RPMI7951 (cell line): ENCODE measurements around the gene ABCA1. TPM values are rescaled to one million over a fixed set of nuclear protein-coding genes. Genes with fewer than 3 reads are reported as not detected.
"Not testable (repeated sequence)": the region's sequence is repeated elsewhere in the genome, so short reads cannot be mapped to it uniquely, and the experiment has no call there.

Experiments
- DNase-seq: peaks from one replicate; pipeline ENCODE4 v3.0.0-alpha.2; 2012; ENCODE audit warnings: low read depth
- total RNA-seq: library from RNA; depleted of rRNA; stranded (reverse); fragments of >200 nt; shearing (Covaris generic); gene quantifications from 2 replicates; pipeline ENCODE4 v1.2.3, GENCODE V29; 2014

ABCA1 gene
- total RNA-seq, 1 experiment from 2014 or later, result 20.8 TPM

GRCh38 chr9:104944871-104945270, 16.9 kb upstream of the ABCA1 start:
- DNase-seq, result no peak

DNA sequence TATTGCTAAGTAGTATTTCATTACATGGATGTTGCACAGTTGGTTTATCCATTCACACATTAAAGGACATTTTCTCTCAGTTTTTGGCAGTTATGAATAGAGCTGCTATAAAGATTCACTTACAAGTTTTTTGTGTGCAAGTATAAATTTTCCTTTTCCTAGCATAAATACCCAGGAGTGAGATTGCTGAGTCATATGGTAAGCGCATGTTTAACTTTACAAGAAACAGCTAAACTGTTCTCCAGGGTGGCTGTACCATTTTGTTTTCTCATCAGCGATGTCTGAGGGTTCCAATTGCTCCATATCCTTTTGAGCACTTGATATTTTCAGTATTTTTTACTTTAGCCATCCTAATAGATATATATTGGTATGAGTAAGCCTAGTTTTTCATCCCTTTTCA, 16.4 kb upstream of the ABCA1 start:
- DNase-seq, result peak; percentile 19

GRCh38 chr9:104941597-104941996, 13.6 kb upstream of the ABCA1 start:
- no peak for DNase-seq

- DNase-seq, result no peak
These were observed 8.3 kb upstream of the ABCA1 start for GRCh38 chr9:104936291-104936690.

GRCh38 chr9:104935501-104935810, 7.5 kb upstream of the ABCA1 start:
- not testable (repeated sequence) for DNase-seq

DNA sequence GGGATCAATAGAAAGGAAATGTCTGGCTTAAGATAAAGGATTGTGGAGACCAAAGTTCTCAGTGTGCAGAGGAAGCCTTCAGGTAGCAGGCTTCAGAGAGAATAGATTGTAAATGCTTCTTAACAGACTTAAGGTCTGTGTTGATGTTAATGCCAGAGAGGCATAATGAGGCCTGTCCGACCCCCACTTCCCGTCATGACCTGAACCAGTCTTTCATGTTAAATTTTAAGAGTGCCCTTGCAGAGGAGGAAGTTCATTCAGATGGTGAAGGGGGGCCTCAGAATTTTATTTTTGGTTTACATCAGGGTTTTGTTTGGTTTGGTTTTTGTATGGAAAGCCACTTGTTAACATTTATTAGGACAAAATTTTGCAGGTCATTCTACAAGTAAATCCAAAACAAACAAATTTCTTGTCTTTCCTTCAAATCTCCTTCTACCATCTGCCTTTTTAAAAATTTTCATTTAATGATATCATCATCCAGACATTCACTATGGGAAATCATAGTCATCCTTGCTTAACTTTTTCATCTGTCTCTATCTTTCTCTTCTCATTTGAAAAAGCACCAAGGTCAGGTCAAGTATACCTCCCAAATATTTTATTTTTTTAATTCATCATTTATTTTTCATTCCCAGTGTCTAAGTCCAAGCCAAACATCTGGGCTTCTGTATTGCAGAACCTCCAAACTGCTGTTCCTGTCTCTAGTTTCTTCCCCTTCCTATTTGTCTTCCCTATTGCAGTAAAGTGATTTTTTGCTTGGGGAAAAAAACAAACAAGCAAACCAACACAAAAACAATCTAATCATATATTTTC, 6.9 kb upstream of the ABCA1 start:
- no peak for DNase-seq

GRCh38 chr9:104933091-104933490, 5.1 kb upstream of the ABCA1 start:
- DNase-seq, result not testable (repeated sequence)

DNA sequence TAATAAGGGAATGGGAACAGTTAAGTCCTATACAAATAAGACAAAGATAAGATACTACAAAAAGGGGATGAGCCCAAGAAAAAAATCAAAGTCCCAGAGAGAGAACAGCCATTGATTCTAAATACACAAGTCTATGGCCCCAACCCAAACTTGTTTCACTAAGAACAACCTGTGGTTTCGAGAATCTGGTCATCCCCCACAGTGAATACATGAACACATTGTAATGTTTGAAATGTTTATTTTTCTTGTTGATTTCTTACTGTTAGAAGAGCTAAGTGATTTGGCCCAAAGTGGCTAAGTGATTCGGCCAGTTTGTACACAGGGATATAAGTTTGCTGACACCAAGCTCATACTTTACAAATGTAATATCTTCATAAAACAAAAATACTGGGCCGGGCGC, 3.3 kb upstream of the ABCA1 start:
- DNase-seq, result no peak

DNA sequence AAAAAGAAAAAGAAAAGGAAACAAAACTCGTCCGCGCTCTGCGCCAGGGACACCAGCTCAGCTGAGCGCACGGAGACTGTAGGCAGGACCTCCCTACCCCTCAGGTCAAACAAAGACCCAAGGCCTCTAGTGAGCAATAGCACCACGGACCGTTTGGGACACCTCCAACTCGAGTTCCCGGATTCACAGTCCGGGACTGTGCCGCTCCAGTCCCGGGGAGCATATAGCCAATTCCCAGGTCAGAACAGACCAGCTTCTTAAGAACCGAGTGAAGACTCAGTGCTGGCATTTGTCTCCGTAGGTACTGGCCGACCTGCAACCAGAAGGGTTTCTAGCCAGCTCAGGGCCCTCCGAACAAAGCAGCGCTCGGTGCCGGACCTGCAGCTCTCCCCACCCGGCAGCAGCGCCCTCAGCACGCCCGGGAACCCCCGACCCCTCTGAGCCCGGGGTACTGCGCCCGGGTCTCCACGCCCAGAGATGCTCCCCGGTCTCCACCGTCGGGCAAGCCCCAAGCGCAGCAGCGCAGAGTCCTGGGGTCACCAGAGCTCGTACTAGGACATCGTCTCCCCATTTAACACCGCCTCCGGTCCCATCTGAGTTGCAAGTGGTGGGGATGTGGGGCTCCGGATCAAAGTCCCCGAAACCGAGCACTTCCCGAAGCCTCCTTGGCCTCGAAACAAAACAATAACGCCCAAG, 591 bp downstream of the ABCA1 start:
- DNase-seq, result peak; percentile 68

- no peak for DNase-seq
These were observed 4.2 kb downstream of the ABCA1 start for GRCh38 chr9:104923740-104924139.

- DNase-seq, result no peak
These were observed 4.7 kb downstream of the ABCA1 start for GRCh38 chr9:104923289-104923688.

DNA sequence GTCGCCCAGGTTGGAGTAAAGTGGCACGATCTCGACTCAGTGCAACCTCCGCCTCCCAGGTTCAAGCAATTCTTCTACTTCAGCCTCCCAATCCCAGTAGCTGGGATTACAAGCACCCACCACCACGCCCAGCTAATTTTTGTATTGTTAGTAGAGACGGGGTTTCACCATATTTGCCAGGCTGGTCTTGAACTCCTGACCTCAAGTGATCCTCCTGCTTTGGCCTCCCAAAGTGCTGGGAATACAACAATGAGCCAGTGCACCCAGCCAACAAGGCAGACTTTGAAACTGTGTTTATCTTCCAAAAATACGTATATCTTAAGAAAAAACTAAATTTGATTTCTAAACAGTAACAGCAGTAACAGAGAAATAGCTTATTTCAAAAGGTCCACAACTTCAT, 5.2 kb downstream of the ABCA1 start:
- not testable (repeated sequence) for DNase-seq

- no peak for DNase-seq
These were observed 6.8 kb downstream of the ABCA1 start for GRCh38 chr9:104921067-104921741.

DNA sequence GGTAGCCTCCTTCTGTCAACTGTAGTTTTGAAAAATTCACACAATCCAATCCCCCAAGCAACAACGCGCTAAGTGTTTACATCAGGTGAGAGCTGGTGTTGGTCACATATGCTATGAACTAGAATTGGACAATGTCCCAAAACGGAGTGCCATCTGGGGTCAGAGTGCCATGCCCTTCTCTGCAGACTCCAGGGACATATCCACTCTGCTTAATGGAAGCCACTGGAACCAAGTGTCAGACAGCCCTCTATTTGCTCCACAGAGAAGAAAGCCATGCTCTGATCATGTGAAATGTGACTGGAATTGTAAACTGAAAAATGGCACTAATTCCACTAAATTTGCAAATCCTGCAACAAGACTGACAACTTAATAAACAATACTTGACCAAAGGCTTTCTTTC, 12.2 kb downstream of the ABCA1 start:
- no peak for DNase-seq

- DNase-seq, result no peak
These were observed 12.9 kb downstream of the ABCA1 start for GRCh38 chr9:104915049-104915448.

DNA sequence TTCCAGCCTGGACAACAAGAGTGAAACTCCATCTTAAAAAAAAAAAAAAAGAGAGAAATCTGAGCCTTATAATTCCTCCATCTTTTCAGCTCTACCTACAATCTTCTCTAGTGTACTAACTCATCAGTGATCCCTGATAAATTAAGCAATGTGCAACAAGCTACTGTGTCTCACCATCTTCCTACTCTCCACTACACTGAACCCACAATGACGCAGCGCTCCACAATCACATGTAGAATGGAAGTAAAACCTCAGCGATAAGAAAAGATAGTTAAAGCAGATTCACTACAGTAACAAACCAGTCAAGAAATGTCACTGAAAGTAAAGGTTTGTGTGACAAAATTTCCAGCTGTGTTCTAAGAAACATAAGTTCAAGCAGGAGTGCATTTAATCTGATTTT, 13.5 kb downstream of the ABCA1 start:
- DNase-seq, result no peak

DNA sequence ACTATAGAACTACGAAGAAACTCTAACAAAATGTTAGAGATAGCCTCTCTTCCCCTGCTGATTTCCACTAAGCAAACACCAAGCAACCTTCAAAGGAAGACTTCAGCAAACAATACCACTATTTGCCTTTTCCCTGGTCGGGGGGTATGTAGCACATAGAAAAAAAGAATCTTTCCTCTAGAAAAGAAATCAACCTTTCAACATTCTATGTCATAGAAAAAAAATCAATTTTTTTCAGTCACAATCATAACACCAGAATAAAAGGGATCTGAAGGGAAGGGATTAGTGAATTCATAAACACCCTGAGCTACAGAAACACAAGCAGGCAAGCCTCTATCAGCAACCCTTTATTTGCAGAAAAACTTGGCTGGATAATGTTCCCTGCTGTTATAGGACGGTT, 15.3 kb downstream of the ABCA1 start:
- no peak for DNase-seq

- peak; percentile 49 for DNase-seq
These were observed 16.8 kb downstream of the ABCA1 start for GRCh38 chr9:104911032-104911607.

DNA sequence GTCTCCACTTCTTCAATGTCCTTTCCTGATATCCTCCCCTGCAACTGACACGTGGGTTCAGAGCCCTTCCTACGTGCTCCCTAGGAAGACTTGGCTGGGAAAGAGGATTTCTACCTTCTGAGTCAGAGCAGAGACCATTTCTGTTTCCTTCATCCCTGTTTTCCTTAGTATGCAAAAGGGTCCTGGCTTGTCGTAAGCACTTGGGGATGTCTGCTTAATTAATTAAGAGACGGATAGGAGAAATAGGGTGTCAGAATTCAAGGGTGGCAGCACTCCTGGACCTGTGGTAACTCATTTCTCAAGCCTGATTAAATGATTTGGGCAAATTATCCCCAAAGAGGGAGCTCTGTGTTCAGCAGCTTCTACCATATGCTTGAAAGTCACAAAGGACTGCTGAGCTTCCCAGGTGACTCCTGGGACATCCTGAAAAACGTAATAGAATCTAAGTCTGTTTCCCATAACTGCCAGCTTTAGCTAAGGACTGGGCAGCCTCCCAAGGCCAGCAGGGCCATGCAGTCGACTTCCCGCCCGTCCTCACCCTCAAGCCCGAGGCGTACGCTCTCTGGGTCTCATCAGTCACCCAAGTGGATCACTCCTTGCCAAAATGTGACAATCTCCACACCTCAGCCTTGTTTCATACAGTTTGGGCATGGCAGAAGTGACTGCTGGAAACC, 20.5 kb downstream of the ABCA1 start:
- DNase-seq, result peak; percentile 89

DNA sequence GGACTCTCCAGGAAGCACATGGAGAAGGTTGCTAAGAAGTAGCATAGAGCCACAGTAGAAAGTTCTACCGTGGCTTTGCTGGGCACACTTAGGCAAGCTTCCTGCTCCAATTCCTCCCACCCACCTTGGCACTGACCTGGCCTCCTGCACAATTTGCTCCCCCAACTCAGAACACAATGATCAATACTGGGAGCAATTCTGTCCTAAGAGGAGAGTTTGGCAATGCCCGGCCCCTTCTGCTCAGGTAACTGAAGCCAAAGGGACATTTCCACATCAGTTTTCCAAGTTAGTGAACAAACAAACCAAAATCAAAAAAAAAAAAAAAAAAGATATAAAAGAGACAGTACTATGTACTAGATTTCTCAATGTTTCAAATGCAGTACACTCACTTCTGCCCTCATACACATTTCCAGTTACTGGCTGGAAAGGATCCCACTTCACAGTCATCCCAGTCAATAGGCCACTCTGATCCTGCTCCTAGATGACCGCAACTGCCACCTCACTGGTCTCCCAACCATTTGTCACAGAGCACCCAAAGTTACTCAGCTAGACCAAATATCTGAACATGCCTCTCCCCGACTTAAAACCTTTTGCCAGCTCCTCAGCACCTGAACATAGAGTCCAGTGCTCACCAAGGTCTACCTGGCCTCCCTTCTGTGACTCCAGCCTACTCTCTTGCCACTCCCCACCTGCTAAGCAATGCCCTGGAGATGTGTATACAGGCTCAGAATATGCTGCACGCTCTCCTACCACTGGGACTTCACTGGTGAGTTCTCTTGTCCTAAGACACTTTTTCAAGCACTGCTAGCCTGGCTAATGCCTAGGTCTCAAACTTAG, 21.3 kb downstream of the ABCA1 start:
- peak; percentile 94 for DNase-seq

DNA sequence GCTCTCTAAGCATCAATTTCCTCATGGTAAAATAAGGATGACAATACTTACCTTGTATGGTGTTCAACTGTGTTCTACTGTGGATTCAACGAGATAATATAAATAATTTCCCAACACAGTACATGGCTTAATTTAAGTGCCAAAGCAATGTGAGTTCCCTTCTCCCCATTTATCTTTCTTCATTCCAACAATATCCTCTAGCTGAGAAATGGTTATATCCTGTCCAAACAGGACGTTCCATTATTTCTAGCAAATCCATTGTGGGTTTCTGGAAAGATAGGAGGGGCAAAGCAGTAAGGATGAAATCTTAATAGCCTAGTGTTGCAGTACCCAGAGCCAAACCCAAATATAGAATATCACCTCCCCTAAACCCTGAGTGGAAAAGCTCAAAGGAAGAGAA, 22.0 kb downstream of the ABCA1 start:
- no peak for DNase-seq
